Astrocyte of the spinal cord (primary cell): ENCODE results near the gene LAMA5.

ENCODE experiments used
- DNase-seq: peaks from one replicate; pipeline ENCODE4 v3.0.0; 2011; ENCODE audit warnings: low read depth, low spot score
- H3K4me3 ChIP-seq: 2 replicates; pipeline ENCODE4 v1.5.1; 2011; ENCODE audit warnings: low read depth, mild to moderate bottlenecking, low read length, moderate library complexity
- in situ Hi-C: cut with HindIII; loops from 2 replicates; pipeline ENCODE4 v1.10.0; 2017; ENCODE audit warnings: low sequenced_read_pairs
- TF ChIP-seq, protein P1 (sequence below): IDR thresholded peaks from 2 replicates; pipeline ENCODE4 v1.5.1; 2012; ENCODE audit warnings: low read depth, mild to moderate bottlenecking, low read length, inconsistent platforms

LAMA5 gene

DNA sequence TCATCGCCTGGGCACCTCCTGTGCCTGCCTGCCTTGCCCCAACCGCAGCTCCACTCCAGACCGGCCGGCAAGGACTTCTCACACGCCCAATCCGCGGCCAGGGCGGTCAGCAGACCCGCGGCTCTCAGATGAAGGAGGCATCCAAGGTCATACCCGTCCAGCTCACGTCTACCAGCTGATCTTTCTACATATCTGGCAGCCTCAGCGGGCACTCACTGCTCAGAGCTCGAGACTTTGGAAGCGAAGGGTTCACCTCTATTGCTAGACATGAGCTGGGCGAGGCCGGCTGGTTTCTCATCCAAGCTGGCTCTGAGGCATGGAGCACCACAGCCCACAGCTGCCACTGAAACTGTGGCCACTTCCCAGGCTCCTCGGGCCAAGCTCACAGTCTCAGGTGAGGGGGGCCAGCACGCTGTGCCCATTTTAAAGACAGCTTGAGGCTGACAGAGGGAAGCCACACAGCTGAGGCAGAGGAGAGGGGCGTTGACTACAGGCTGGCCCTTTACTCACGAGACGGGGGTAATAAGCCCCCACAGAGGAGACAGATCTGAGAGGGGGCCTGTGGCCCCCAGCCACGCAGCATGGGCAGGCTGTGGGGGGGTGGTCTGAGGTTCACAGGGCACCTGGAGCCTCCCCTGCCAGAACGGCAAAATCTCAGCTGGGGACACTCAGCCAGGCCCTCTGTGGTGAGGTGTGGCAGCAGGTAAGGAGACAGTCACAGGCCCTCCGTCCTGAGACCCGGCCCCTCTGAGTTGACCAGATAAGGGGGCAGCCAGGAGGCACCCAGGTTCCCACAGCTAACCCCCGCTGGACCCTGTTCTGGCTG lies 2.0 kb downstream of the LAMA5 start:
- in situ Hi-C loops = no loop called here
- TF ChIP-seq, protein P1, sequence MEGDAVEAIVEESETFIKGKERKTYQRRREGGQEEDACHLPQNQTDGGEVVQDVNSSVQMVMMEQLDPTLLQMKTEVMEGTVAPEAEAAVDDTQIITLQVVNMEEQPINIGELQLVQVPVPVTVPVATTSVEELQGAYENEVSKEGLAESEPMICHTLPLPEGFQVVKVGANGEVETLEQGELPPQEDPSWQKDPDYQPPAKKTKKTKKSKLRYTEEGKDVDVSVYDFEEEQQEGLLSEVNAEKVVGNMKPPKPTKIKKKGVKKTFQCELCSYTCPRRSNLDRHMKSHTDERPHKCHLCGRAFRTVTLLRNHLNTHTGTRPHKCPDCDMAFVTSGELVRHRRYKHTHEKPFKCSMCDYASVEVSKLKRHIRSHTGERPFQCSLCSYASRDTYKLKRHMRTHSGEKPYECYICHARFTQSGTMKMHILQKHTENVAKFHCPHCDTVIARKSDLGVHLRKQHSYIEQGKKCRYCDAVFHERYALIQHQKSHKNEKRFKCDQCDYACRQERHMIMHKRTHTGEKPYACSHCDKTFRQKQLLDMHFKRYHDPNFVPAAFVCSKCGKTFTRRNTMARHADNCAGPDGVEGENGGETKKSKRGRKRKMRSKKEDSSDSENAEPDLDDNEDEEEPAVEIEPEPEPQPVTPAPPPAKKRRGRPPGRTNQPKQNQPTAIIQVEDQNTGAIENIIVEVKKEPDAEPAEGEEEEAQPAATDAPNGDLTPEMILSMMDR = no peak
- H3K4me3 ChIP-seq = peak overlapping the region; percentile 58
- DNase-seq = no peak

DNA sequence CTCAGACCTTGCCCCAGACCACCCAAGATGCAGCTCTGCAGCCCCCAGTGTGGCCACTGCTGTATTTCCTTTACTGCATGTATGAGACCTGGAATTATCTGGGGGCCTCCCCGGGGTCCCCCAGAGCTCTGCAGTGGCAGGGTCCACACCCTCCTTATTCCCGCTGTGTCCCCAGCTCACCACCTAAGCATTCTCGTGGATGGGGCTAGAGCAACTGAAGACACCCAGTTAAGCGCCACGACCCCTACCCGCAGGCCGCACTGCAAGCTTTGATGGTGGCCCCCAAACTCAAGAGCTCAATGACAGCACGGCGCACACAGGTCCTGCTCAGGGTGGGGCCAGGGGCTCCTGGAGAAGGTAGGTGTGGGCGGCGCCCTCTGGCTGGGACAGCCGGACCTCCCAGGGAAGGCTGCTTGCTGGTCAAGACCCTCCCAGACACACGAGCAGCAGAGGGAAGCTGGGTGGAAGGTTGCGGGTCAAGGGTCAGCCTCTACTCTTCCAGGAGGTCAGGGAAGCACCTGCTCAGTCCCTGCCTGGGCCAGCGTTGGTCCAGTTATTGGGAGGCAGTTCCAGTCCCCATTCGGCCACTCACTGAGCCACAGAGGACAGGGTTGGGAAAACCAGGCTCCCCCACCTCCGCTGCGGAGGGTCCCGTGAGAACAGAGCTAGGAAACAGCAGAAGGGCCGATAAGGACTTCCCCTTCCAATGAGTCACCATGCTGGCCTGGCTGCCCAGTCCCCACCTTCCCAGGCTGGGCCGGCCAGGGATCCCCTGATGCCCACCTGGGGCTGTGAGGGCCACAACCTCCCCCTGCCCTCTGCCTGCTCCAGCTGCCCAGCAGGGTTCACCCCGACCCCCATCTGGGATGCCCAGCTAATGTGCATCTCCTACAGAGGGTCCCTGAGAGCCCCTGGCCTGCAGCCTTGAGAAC lies 2.9 kb downstream of the LAMA5 start:
- in situ Hi-C loops = no loop called here
- TF ChIP-seq, protein P1 = no peak
- no peak overlapping the region for H3K4me3 ChIP-seq
- DNase-seq = no peak

- no peak overlapping the region for H3K4me3 ChIP-seq
- in situ Hi-C loops = no loop called here
Observed at GRCh38 chr20:62362991-62363919, 3.9 kb downstream of the LAMA5 start.

GRCh38 chr20:62362590-62362940 lies 4.5 kb downstream of the LAMA5 start:
- in situ Hi-C loops = no loop called here
- DNase-seq = no peak
- H3K4me3 ChIP-seq = no peak overlapping the region
- TF ChIP-seq, protein P1 = no peak

More at GRCh38 chr20:62362991-62363919, 3.9 kb downstream of the LAMA5 start:
- TF ChIP-seq, protein P1 = peak; percentile 19
- no peak for DNase-seq

DNA sequence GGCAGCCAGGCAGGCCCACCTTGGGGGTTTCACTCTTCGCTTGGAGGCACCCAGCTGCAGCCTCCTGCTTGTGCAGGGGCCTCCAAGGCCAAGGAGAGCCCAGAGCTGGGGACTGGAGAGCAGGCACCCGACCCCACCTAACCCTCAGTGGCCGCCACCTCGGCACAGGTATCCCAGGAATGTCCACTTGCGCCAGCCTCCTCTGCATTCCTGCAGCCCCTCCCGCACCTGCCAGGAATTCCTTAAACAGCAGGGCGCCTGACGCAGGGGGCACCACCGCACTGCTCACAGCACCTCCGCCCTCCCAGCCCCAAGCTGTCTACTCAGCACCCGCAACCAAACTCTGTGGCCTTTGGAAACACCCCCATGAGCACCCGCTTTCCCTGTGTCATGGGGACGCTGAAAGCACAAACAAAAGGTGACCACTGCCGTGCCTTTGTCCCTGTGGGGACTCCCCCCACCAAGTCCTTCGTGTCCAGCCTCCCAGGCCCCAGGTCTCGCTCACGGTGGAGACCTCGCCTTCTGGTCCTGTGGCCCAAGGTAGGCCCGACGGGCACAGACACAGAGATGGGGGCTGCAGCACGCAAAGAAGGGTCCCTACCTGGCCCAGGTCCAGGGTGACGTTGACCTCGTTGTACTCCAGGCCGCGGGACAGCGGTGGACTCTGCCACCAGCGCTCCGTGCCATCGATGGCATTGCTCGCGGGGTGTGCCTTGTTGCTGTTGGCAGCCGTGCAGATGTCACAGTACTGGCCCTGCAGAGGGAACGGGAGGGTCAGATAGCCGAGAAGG lies 5.1 kb downstream of the LAMA5 start:
- TF ChIP-seq, protein P1 = no peak
- in situ Hi-C loops = no loop called here
- no peak for DNase-seq
- H3K4me3 ChIP-seq = no peak overlapping the region
